ENCODE results near the gene IGHMBP2.

DNA sequence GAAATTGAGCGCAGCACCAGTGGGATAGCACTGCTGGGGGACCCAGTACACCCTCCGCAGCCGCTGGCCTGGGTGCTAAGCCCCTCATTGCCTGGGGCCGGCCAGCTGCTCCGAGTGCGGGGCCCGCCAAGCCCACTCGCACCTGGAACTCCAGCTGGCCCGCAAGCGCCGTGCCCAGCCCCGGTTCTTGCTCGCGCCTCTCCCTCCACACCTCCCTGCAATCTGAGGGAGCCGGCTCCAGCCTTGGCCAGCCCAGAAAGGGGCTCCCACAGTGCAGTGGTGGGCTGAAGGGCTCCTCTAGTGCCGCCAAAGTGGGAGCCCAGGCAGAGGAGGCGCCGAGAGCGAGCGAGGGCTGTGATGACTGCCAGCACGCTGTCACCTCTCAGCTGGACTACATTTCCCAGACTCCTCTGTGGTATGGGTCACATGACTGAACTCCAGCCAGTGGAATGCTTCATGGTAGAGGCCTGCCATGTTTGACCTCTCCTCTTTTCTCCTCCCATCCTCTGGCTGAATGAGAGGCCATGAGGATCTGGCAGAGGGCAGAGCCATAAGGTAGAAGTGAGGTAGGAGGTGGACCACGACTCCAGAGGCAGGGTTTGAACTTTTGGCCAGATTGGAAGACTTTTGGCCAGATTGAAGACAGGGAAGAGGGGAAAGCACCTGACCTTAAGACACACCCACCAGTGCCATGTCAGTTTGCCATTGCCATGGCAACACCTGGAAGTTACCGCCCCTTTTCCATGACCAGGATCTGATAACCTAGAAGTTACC, 70.9 kb downstream of the IGHMBP2 start:
- TF ChIP-seq, protein P1, sequence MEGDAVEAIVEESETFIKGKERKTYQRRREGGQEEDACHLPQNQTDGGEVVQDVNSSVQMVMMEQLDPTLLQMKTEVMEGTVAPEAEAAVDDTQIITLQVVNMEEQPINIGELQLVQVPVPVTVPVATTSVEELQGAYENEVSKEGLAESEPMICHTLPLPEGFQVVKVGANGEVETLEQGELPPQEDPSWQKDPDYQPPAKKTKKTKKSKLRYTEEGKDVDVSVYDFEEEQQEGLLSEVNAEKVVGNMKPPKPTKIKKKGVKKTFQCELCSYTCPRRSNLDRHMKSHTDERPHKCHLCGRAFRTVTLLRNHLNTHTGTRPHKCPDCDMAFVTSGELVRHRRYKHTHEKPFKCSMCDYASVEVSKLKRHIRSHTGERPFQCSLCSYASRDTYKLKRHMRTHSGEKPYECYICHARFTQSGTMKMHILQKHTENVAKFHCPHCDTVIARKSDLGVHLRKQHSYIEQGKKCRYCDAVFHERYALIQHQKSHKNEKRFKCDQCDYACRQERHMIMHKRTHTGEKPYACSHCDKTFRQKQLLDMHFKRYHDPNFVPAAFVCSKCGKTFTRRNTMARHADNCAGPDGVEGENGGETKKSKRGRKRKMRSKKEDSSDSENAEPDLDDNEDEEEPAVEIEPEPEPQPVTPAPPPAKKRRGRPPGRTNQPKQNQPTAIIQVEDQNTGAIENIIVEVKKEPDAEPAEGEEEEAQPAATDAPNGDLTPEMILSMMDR (IDR thresholded peaks at IDR 0.05; ENCODE audit: insufficient read depth, low read length, poor library complexity, severe bottlenecking): no peak
- TF ChIP-seq EZH2phosphoT487 (conservative IDR thresholded peaks at IDR 0.05; ENCODE audit: low read length): no peak

All from SU-DHL-6 (cell line).